ENCODE results near the gene JRKL.

Gene JRKL
- total RNA-seq, result 17.8 to 22.1 reads per million in 2 donors

GRCh38 chr11:96389720-96390487 lies at the start of gene JRKL, which contains the start of gene CCDC82:
TSS of gene JRKL (plus strand) at chr11:96390013. CDS start at chr11:96390650, 637 bp downstream.
TSS of gene CCDC82 (minus strand) at chr11:96389912. CDS start at chr11:96384747, 5,165 bp downstream.
- DNase-seq, result peak; percentile 90

- DNase-seq, result no peak
These were observed 49.3 kb upstream of the JRKL start for GRCh38 chr11:96340555-96340885.

- peak; percentile 55 for DNase-seq
These were observed 48.4 kb upstream of the JRKL start for GRCh38 chr11:96341211-96342013.

- no peak for DNase-seq
These were observed 47.5 kb upstream of the JRKL start for GRCh38 chr11:96342014-96342960.

GRCh38 chr11:96342961-96343711 lies 46.7 kb upstream of the JRKL start, which contains the start of gene MAML2:
TSS of gene MAML2 (minus strand) at chr11:96343195. CDS start at chr11:96341895, 1,300 bp downstream.
- peak; percentile 62 for DNase-seq

- DNase-seq, result no peak
These were observed 33.0 kb upstream of the JRKL start for GRCh38 chr11:96356848-96357247.

GRCh38 chr11:96357794-96358193 lies 32.0 kb upstream of the JRKL start:
- no peak for DNase-seq

- DNase-seq, result no peak
These were observed 31.5 kb upstream of the JRKL start for GRCh38 chr11:96358321-96358720.

- DNase-seq, result no peak
These were observed 28.0 kb upstream of the JRKL start for GRCh38 chr11:96361778-96362177.

- DNase-seq, result no peak
These were observed 24.3 kb upstream of the JRKL start for GRCh38 chr11:96365493-96365892.

GRCh38 chr11:96366024-96366423 lies 23.8 kb upstream of the JRKL start:
- no peak for DNase-seq

- DNase-seq, result no peak
These were observed 22.5 kb upstream of the JRKL start for GRCh38 chr11:96367342-96367741.

- DNase-seq, result no peak
These were observed 16.0 kb upstream of the JRKL start for GRCh38 chr11:96373826-96374225.

- DNase-seq, result no peak
These were observed 13.0 kb upstream of the JRKL start for GRCh38 chr11:96376796-96377195.

- no peak for DNase-seq
These were observed 5.7 kb upstream of the JRKL start for GRCh38 chr11:96384156-96384555.

- no peak for DNase-seq
These were observed 4.6 kb upstream of the JRKL start for GRCh38 chr11:96385187-96385586.

GRCh38 chr11:96388891-96389719 lies 708 bp upstream of the JRKL start:
- no peak for DNase-seq

GRCh38 chr11:96390488-96390792 lies 627 bp downstream of the JRKL start:
- DNase-seq, result no peak

GRCh38 chr11:96391698-96392307 lies 2.0 kb downstream of the JRKL start:
- no peak for DNase-seq

- no peak for DNase-seq
These were observed 4.0 kb downstream of the JRKL start for GRCh38 chr11:96393753-96394348.

Measured in activated gamma-delta T cell (primary cell).